ENCODE data around the gene PLEKHM1.

The PLEKHM1 gene

DNA sequence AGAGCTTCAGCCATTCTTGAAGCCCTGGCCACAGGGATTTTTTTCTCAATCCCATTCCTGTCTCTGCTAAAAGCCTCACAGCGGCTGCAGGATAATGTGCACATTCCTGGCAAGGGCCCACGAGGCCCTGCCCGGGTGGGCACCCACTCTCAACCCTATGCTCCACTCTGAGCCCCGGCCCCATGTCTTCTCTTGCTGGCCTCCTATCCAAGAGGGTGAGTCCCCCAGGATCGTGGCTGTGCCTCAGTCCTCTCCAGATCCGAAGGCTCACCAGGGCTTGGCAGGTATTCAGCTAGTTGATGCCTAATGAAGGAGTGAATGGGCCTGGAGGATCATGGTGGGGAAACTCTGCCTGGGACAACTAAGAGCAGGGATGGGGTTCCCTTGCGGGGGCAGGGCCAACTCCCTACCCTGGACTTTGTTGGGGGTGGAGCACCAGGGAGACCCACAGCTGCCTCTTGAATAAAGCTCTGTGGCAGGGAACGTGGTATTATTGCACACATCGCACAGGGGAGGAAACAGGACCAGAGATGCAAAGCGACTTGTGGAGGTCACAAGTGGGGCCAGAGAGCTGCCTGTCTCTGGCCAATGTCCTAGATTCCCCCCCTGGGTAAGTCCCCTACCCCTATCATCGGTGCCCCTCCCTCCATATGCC lies 63.2 kb downstream of the PLEKHM1 start:
- DNase-seq = no peak

DNA sequence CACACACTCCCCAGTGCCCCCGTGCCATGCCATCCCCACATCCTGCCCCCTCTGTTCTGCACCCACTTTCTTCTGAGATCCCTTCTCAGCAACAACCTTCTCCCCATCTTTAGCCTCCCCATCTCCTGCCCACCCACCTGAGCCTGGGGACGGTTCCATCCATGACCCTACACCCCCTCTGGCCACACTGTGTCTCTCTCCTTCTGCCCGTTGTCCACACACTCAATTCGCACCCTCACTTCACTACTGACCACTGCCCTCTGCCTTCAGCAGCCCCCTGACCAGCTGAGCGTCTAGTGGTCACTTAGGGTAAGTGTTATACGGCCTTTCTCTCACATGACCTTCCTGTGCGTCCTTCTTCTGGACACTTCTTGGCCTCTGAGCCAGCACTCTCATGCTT lies 64.0 kb downstream of the PLEKHM1 start:
- DNase-seq = no peak

DNA sequence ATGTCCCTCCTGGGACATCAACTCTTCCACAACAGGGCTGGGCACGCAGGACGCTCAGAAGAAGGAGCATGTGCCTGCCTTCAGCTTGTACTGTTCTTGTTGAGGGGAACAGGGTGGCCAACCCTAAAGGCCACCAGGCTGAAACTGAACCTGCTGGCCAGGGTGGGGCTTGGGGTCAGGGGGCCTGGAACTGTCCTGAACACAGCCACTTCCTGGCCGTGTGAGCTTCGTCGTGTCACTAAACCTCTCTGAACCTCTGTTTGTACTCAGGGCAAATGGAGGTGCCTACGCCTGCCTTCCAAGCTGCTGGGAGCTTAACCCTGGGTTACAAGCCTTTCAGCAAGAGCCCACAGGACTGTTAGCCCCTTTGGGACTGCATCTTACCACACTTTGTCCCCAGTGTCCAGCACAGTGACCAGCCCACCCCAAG lies 64.5 kb downstream of the PLEKHM1 start:
- no peak for DNase-seq

DNA sequence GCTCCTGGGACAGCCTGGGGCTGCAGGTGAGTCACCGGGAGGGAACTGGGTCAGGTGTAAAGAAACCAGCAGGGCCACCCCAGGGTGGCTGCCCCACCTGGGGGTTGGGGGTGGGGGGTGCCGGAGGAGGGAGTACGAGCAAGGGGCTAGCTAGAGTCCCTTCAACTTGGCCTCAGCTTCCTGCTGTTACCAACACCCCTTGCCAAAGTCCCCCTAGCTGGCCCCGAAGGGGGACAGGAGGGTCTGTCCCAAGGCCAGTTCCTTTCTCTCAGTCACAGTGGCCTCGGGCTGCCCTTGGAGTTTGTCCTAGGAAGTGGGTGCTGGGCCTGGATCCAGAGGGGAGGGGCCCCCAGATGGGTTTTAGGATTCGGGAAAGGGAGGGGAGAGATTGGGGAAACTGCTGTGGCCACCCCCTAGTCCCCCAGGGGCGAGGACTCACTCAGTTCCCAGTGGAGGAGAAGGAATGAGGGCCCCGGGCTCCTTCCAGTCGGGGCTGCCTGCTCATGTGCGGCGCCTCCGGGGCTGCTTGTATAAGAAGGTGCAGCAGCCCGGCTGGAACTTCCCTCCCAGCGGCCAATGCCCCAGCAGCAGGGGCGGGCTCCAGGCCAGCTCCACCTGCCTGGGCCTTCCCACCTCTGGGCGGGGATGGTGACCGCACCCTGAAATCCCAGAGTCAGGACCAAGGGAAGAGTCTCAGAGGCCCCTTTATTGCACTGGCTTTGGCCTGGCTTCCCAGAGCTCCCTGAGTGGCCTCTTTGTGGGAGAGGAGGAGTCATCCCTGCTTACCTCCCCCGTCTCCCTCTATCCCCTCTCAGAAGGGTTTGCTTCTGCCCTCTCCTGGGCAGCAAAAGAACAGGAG lies 65.2 kb downstream of the PLEKHM1 start:
- no peak for DNase-seq

DNA sequence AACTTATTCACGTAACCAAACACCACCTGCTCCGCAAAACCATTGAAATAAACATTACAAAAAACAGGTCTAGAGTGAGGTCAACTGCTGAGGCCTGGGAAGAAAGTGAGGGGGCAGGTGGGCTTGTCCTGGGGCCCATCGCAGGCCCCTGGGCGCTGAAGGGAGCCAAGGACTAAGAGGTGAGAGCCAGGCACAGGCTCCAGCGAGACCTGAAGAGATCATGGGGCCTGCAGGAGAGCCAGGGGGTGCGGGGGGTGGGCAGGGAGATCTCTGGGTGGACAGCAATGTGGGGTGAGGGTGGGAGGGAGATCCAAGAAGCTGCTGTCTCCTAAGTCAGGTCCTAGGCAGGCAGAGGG lies 65.8 kb downstream of the PLEKHM1 start:
- no peak for DNase-seq

DNA sequence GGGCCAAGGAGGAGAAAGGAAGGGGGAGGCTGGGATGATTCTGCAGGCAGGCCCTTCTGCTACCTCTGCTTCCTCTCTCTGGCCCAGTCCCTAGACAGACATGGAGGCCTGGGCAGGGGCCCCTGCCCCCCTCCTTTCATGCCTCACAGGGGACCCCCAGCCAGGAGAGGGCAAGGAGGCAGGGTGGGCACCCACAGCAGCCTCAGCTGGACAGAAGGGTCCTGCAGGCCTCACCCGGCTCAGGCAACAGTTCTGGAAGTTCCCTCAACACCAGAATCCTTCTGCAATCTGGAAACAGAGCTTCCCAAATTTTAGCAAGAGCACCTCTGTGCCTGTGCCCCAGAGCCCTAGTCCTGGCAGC lies 66.6 kb downstream of the PLEKHM1 start:
- DNase-seq = no peak

DNA sequence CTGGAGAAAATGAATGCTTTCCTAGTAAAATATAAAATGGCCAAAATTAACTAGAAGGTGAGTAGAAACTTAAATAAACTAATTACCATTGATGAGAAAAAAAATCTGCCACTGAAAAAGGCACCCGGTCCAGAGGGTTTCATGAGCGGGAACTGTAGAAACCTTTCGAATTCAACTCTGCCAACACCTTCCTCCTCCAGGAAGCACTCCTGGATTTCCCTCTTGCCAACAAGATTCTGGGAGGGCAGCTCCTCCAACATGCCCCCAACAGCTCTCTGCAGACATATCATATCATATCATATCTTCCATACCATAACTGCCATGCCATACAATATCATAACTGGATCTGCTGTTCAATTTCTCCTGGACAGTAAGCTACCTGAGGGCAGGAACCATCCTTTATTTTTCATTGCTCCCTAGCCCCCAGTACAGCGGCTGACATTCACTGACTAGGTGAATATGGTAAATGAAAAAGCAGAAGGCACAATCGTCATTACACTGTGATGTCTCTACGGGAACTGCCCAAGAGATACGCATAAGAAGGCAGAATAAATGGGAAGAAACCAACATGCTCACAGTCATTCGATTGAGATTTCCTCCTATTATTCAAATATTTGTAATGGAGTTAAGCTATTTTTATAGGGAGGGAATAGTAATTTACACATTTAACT lies 67.1 kb downstream of the PLEKHM1 start:
- DNase-seq = no peak

DNA sequence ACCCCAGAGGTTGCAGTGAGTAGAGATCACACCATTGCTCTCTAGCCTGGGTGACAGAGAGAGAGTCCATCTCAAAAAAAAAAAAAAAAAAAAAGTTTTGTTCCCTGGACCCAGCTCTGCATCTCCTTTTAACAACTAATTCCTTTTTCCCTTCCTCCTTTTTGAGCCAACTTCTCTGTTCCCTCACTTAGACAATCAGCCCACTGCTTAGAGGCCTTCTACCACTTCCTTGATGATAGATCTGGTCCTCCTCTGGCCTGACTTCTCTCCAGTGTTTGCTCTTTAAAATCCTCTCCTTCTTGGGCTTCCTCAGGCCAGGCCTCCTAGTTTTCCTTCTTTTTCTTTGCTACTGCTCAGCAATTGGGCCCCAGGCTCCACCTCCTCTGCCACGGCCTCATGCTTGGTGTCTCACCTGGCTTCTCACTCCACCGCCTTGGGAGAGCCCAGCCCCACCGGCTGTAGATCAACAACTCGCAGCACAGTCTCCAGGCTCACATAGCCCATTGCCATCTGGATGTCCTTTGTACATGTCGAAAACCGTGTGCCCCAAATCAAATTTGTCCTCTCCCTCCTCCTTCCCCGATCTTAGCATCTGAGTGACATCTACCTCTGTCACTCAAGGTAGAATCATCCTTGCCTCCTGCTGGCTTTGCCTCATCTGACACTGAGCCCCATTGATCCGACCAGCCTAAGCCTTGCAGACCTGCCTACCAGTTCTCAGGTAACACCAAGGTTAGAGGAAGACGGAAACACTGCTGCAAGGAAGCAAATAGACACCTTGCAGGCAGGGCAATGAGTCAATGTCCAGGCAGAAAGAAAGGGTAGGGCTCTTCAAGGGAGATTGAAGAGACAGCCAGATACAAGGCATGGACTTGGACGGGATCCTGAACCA lies 75.3 kb downstream of the PLEKHM1 start:
- no peak for DNase-seq

DNA sequence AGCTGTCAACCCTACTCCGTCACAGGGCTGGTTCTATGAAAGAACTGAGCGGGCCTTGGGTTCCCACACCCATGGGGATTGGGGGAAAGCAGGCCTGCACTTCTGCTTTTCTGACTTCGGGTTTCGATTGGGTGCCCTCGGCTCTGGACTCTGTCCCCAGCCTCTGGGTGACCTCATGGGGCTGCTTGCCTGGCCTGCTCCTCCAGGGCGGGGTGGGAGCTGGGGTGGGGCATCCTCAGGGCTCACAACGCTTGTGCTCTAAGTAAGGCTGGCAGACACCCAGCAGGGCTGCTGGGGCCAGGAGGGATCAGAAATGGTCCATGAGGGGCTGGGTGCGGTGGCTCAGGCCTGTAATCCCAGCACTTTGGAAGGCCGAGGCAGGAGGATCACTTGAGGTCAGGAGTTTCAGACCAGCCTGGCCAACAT lies 77.0 kb downstream of the PLEKHM1 start:
- no peak for DNase-seq

DNA sequence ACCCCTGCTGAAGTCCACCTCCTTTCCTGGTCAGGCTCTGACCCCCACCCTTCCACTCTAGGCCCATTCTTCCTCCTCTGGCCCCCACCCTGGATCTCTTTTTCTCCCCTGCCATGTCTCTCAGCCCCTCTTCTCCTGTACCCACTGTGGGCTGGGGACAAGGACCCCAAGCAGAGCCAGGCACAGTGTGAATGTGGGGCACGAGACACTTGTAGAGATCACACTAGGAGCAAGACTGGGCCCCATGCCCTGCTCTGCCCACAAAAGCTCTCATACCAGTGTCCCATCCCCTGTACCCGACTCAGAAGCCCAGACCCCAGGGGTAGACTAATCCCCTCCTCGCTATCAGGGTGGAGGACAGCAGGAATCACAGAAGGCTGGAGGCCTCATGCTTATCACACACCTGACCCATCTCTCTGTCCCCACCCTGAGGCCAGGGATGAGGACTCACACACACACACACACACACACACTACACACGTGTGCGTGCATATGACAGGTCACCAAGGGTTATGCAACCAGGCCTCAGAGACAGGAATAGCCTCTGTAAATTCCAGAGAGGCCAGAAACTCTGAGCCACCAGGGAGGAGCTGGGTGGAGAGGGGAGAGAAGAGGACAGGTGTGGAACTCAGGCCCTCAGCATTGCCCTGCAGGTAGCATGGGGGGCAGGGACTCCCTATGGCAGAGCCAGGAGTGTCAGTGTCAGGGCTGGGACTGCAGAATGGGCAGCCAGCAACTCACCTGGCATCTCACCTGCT lies 79.0 kb downstream of the PLEKHM1 start:
- no peak for DNase-seq

DNA sequence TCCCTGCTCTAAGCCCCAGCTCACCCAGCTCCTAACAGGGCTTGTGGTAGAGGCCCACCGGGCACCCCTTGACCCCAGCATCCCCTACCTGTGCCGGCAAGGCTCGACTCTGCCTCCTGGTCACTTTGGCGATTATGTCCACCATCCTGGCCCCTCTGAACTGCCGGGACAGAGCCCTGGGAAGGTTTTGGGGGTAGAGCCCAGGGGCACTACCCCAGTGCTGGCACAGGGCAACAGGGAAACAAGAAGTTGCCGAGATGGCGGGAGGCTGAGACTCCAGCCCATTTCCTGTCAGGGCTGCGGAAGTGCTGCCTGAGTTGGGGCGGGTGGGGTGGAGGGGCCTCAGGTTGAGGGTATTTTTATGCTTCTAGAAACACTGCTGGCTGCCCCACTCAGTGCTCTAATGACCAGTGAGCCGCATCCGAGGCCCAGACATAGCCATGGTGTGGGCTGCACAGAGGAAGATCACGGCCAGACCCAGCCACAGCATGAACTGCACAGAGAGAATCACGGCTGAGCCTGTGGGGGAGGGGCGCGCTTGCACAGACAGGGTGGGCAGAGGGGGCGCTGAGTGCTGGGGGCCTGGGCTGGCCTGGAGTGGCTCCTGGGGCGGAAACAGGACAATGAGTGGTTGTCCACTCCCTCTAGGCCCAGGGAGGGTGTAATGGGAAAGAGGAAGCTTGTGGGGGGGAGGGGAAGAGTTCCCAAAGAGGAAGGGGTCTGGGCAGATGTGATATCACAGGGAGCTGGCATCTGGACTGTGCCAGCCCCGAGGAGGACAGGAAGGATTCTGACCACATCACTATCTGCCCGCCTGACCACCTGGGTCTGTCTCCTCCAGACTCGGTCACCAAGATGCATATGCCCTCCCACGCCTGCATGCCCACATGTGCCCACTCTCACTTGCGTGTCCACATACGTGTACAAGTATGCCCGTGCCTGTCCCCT lies 80.1 kb downstream of the PLEKHM1 start:
- no peak for DNase-seq

DNA sequence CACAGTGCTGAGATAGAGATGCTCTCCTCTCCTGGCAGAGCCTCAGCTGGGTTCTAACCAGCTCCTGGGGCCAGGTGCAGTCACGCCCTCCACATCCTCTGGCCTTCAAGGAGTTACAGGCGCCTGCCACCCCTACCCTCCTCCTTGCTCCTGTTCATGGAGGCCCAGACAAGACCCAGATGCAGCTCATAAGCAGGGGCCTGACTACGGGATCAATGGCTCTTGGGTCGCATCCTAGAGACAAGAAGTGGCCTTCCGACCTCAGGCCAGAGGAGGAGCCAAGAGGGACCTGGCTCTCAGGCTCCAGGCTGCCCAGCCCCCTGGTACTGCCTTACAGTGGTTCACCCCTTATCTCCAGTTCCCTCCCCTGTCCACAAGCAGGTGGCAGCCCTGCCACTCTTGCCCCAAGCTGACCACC lies 80.9 kb downstream of the PLEKHM1 start:
- no peak for DNase-seq

DNA sequence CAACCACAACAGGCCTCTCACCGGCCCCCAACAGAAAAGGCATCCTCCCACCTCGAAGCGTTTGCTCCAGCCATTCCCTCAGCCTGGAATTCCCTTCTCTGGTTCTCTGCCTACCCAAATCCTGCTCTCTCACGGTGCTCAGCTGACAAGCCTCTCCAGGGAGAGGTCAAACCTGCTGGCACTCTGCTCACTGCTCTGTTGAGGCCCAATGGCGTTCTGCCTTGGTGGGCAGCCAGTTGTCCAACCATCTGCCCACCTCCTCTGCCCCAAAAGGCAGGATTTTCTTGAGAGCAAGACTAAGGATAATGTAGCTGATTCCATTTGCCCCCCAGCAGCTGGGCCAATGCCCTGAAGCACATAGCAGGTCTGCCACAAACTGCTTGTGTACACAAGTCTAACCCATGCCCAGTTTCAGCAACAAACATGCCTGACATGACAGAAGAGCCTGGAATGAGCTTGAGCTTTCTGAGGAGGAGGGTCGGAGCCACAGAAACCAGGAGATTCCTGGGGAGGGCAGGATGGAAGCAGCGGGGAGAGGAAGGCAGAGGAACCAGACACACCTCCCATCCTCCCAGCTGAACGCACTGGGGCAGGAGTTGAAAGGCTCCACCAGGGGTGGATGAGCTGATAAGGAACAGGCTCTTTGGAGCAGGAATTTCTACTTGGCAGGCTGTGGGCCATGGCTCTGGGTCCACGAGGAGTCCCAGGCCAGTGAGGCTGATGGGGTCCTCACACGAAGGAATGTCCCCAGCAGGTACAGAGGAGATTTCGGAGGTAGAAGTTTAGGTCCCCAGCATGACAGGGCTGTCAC lies 81.7 kb downstream of the PLEKHM1 start:
- no peak for DNase-seq

DNA sequence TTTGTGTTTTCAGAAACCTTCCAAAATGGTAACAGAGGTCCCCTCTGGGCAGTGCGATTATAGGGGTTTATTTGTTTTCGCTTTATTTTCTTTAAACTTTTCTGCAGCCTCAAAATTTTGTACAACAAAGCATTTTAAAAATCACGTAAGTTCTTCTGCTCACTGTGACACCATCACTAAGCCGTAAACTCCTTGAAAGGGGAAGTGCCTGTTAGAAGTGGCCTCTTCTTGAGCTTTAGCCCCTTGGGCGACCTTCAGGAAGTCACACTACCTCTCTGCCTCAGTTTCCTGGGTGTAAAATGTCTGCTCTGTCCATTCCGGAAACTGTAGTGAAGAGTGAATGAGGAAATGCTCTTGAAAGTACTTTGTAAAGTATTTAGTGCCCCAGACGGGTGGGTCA lies 84.4 kb downstream of the PLEKHM1 start:
- no peak for DNase-seq

DNA sequence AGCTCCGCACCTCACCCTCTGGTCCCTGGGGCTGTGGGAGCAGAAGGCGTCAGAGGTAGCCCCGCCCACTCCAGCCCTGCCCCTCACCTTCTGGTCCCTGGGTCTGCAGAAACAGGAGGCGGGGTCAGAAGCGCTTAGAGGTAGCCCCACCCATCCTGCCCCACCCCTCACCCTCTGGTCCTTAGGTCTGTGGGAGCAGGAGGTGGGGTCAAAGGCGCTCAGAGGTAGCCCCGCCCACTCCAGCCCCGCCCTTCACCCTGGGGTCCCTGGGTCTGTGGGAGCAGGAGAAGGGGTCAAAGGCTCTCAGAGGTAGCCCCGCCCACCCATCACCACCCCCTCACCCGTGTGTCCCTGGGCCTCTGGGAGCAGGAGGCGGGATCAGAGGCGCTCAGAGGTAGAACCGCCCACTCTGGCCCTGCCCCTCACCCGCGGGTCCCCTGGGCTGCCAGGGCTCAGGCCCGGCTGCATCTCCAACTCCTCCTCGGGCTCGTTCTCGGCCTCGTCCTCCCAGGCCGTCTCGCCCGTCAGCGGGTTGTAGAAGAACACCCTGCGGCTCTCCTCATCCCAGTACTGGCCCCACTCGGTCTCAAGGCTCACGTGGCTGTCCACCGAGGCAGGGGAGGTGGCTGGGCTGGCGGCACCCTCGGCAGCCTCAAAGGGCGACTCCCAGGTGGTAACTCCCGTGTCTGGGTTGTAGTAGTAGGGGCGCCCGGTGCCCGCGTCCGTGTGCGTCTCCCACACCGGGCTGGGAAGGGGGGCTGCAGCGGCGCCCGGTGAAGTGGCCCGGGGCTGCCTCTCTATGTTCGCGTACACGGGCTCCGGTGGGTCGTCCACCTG lies 85.1 kb downstream of the PLEKHM1 start:
- no peak for DNase-seq

DNA sequence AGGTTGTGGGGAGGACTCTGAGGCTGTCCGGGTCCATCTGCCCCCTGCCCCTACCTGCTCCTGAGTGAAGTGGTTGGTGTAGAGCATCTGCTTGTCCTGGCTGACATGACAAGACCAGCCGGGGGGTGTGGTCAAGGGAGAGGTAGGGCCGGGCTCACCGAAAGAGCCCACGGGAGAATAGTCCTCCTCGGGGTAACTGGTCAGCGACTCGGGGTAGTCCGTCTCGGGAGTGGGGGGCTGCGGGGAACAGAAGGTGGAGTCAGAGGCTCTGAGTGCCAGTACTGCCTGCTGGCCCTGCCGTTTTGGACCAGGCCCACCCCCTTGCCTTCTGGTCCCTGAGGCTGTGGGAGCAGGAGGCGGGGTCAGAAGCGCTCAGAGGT lies 85.7 kb downstream of the PLEKHM1 start:
- DNase-seq = no peak

DNA sequence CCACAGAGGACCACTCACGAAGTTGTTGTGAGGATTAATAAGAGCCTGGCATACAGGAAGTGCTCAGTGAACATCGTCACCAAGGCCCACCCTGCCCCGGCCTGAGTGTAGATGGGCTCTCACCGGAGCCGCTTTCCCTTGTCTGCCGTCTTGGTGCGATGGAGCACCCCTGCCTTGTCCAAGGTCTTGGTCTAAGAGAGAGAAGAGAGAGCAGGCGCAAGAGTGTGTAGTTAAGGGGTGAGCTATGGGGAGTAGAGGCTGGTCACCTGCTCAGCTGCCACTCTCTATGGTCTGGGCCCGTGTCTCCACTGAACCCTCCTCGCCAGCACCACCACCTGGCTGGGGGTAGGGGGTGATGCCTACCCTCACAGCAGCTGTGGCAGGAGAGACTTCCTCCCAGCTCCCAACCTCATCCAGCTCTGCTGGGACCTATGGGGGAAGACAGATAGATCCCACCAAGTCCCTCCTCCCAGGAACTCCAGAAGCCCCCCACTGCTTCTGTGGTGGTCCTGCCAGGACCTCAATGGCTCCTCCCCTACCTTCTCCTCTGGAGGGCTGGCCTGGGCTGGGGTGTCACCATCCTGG lies 86.5 kb downstream of the PLEKHM1 start:
- DNase-seq = no peak

DNA sequence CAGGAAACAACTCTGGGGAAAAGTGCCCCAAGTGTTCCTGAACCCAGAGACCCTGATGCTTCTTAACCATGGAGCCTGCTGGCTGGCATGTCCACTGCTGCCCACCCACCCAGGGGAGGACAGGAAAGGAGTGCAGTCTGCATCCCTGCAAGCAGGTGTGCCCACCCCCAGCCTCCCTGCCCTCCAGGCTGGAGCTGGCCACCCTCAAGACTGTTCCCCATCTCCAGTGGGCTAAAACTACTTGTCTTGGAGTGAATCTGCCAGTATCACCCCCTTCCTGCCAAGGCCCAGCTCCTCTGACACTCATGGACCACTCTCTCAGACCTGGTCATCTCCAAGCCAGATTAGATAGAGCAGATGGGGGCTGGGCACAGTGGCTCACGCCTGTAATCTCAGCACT lies 87.6 kb downstream of the PLEKHM1 start:
- DNase-seq = no peak

DNA sequence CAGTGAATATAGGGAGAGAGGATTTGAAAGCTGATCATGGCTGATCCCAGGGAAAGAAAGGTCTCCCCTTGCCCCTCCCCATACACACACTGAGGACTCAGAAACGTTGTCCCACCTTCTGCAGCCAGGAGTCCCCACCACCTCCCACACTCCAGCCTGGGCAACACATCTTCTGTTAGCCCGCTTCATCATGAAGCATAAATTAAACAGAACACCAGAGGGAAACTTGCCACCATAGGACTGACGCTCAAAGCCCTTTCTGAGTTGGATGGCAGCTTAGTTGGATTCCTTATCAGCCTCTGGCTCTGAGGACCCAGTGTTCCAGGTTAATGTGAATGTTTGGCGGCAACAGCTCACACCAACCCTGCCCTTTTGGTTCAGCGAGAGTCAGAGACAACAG lies 91.7 kb downstream of the PLEKHM1 start:
- no peak for DNase-seq

Measured in effector CD8-positive, alpha-beta T cell (primary cell).